ENCODE results near the gene MAG. TPM values are rescaled to one million over a fixed set of nuclear protein-coding genes. Genes with fewer than 3 reads are reported as not detected.
"Not testable (repeated sequence)": the region's sequence is repeated elsewhere in the genome, so short reads cannot be mapped to it uniquely, and the experiment has no call there.

MAG gene
- total RNA-seq, 1 experiment from 2014 or later = 0.10 TPM

DNA sequence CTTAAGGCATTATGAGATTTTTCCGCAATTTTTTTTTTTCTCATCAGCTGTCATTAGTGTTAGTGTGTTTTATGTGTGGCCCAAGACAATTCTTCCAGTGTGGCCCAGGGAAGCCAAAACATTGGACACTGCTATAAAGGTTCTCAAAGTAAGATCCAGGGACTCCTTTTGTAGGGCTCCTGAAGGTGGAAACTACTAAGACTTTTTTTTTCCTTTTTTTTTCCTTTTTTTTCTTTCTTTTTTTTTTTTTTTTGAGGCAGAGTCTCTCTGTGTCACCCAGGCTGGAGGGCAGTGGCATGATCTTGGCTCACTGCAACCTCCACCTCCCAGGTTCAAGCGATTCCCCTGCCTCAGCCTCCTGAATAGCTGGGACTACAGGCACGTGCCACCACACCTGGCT, 6.5 kb upstream of the MAG start:
- not testable (repeated sequence) for DNase-seq; H3K4me3 ChIP-seq (ENCODE audit: insufficient read depth, low read depth, low read length); H3K36me3 ChIP-seq (replicated peaks; ENCODE audit: control insufficient read depth, insufficient read depth, low read length); H3K27me3 ChIP-seq (ENCODE audit: control insufficient read depth, insufficient read depth, low read length)

DNA sequence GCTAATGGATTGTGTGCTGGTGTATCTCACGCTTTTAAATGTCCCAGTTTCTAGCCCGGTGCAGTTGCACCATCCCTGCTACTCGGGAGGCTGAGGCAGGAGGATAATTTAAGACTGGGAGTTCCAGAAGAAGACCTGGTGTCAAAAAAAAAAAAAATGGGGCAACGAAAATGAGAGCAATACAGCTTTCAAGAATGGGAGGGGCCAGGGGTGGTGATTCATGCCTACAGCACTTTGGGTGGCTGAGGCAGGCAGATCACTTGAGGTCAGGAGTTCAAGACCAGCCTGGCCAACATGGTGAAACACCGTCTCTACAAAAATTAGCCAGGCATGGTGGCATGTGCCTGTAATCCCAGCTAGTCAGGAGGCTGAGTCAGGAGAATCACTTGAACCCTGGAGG, 5.9 kb upstream of the MAG start:
- H3K27me3 ChIP-seq (ENCODE audit: control insufficient read depth, insufficient read depth, low read length); H3K36me3 ChIP-seq (replicated peaks; ENCODE audit: control insufficient read depth, insufficient read depth, low read length); DNase-seq; H3K4me3 ChIP-seq (ENCODE audit: insufficient read depth, low read depth, low read length): not testable (repeated sequence)

DNA sequence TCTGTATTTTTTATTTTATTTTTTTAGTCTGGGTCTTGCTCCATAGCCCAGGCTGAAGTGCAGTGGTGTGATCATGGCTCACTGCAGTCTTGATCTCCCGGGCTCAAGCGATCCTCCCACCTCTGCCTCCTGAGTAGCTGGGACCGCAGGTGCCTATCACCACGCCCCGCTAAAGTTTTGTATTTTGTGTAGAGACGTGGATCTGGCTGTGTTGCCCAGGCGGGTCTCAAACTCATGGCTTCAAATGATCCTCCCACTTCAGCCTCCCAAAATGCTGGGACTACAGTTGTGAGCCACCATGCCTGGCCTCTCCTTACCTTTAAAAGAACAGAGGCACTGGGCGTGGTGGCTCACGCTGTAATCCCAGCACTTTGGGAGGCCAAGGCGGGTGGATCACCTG, 4.2 kb upstream of the MAG start:
- Histone ChIP-seq H3K4me3 (ENCODE audit: insufficient read depth, low read depth, low read length) (no peak overlapping the region), H3K36me3 (replicated peaks; ENCODE audit: control insufficient read depth, insufficient read depth, low read length) (no peaks in the 10 kb centered on the region), H3K27me3 (ENCODE audit: control insufficient read depth, insufficient read depth, low read length) (no peaks in the 10 kb centered on the region)
- no peak for DNase-seq

DNA sequence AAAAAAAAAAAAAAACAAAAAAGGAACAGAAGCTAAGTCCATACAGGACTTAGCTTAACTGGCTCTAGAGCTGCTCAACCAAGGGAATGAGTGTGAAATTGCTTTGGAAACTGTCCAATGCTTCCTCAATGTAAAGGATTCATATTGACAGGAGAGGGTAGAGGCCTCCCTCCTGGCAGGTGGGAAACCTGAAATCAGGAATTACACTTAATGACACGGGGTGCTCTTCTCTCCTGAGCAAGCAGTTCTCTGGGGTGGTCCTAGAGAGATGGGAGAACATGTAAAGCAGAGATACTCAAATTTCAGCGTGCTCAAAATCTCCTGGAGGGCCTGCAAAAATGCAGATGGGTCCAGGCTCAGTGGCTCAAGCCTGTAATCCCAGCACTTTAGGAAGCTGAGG, 3.6 kb upstream of the MAG start:
- no peak overlapping the region for H3K4me3 ChIP-seq (ENCODE audit: insufficient read depth, low read depth, low read length)
- no peaks in the 10 kb centered on the region for H3K27me3 ChIP-seq (ENCODE audit: control insufficient read depth, insufficient read depth, low read length)
- no peaks in the 10 kb centered on the region for H3K36me3 ChIP-seq (replicated peaks; ENCODE audit: control insufficient read depth, insufficient read depth, low read length)
- no peak for DNase-seq

DNA sequence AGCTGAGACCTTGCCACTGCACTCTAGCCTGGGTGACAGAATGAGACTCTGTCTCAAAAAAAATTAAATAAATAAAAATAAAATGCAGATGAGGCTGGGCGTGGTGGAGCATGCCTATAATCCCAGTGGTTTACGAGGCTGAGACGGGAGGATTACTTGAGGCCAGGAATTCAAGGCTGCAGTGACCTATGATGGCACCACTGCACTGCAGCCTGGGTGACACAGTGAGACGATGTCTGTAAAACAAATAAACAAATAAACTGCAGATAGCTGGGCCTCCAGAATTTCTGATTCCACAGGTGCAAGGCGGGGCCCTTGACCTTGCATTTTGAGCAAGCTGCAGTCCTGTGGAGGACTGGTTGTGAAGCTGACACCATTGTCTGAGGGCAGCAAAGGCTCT, 3.1 kb upstream of the MAG start:
- DNase-seq = no peak
- Histone ChIP-seq H3K36me3 (replicated peaks; ENCODE audit: control insufficient read depth, insufficient read depth, low read length) (no peaks in the 10 kb centered on the region), H3K27me3 (ENCODE audit: control insufficient read depth, insufficient read depth, low read length) (no peaks in the 10 kb centered on the region), H3K4me3 (ENCODE audit: insufficient read depth, low read depth, low read length) (no peak overlapping the region)

DNA sequence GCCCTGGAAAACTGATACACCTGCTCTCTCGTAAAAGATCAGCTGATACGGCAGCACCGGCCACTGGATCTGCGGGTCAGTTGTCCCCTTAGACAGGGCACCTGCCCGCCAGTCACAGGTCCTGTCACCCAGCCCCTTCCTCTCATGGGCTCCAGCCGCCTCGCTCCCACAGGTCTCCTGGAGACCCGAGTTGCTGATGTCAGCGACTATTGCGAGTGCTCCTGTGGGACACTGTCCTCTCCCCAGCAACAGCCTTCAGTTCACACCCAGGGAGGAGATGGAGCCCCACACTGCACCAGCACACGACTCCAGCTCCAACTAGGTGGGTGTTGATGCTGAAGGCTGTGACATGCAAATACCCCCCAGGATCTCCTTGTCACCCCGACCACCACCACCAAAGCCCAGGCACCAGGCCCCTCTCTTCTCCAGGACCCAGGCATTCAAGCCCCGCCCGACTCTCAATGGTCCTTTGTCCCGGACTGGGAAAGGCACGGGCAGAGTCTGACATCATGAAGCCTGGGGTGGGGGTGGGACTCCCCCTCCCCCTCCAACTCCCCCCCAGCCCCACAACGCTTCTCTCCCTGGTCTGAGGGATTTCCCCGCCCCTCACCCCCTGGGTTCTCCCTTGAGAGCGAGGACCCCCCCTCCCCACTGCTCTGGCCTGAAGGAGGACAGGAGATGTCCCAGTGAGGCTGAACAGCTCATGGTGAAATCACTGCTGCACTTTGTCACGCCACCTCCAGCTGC, 1.4 kb upstream of the MAG start:
- Histone ChIP-seq H3K4me3 (ENCODE audit: insufficient read depth, low read depth, low read length) (no peak overlapping the region), H3K27me3 (ENCODE audit: control insufficient read depth, insufficient read depth, low read length) (no peaks in the 10 kb centered on the region), H3K36me3 (replicated peaks; ENCODE audit: control insufficient read depth, insufficient read depth, low read length) (no peaks in the 10 kb centered on the region)
- peak; percentile 62 for DNase-seq

DNA sequence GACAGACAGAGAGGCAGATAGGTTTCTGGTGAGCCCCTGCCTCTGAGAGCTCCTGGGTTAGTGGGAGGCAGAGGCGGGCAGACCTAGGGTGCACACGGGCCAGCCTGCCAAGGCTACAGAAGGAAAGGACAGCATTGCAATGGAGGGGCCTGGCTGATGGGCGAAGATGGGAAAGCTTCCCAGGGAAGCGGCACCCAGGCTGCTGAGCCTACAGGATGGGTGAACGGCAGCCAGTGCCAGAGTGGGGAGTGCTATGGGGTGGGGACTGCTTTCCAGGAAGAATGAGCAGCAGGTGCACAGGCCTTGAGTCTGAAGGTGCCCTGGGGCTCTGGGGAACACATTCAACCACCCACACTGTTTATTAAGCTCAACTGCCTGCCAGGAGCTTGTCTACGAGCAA, 702 bp upstream of the MAG start:
- DNase-seq = peak; percentile 48
- H3K36me3 ChIP-seq (replicated peaks; ENCODE audit: control insufficient read depth, insufficient read depth, low read length) = no peaks in the 10 kb centered on the region
- no peaks in the 10 kb centered on the region for H3K27me3 ChIP-seq (ENCODE audit: control insufficient read depth, insufficient read depth, low read length)
- H3K4me3 ChIP-seq (ENCODE audit: insufficient read depth, low read depth, low read length) = no peak overlapping the region

DNA sequence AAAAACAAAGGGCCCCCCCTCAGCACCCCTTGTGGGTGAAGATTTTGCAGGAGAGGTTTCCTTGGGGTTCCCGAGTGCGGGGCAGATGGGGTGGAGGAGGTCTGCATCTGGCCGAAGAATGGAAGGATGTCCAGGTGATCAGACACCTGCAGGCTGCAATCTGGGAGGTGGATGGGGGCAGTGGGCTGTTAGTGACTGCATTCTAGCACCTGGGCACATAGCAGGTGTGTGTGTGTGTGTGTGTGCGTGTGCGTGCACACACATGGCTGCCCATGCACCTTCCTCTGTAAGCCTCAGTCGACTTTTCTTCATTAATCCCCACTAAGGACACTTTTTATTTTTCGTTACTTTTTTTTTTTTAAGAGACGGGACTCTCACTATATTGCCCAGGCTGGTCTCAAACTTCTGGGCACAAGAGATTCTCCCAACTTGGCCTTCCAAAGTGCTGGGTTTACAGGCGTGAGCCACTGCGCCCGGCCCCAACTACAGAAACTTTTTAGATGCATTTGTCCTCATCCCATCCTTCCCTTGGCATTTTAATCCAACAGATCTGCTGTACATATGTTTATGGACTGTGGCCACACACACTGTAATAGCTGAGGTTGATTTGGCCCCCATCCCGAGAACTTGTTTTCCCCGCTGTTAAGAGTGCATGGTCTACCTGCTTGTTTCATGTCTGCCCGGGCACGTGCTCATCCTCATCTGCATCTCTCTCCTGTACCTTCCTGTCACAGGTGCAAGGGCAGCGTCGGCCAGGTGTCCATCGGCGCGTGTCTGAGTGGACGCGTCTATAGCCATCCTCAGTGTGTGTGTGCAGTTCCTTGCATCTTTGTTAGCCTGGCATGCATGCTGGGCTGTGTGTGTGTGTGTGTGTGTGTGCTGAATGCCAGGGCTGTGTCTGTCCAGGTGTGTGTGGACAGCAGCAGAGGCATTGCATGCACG, 731 bp downstream of the MAG start:
- Histone ChIP-seq H3K4me3 (ENCODE audit: insufficient read depth, low read depth, low read length) (no peak overlapping the region), H3K36me3 (replicated peaks; ENCODE audit: control insufficient read depth, insufficient read depth, low read length) (no peaks in the 10 kb centered on the region), H3K27me3 (ENCODE audit: control insufficient read depth, insufficient read depth, low read length) (no peaks in the 10 kb centered on the region)
- no peak for DNase-seq

DNA sequence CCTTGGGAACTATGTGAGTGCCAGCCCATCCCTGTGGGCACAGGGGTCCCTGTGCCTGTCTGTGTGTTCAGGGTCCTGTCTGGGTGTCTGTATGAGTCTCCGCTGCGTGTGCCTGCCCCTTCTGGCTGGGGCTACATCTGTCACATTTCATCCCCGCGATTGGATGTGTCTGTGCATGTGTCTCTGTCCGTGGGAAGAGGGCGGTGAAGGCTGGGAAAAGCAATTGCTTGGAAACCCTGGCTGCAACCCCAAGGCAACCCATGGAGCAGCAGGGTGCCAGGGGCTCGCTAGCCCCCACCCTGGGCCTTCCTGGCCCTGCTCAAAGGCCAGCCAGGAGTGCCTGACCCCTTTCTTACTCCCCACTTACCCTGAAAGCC, 1.4 kb downstream of the MAG start:
- H3K36me3 ChIP-seq (replicated peaks; ENCODE audit: control insufficient read depth, insufficient read depth, low read length) = no peaks in the 10 kb centered on the region
- no peak for DNase-seq
- H3K4me3 ChIP-seq (ENCODE audit: insufficient read depth, low read depth, low read length) = no peak overlapping the region
- no peaks in the 10 kb centered on the region for H3K27me3 ChIP-seq (ENCODE audit: control insufficient read depth, insufficient read depth, low read length)

DNA sequence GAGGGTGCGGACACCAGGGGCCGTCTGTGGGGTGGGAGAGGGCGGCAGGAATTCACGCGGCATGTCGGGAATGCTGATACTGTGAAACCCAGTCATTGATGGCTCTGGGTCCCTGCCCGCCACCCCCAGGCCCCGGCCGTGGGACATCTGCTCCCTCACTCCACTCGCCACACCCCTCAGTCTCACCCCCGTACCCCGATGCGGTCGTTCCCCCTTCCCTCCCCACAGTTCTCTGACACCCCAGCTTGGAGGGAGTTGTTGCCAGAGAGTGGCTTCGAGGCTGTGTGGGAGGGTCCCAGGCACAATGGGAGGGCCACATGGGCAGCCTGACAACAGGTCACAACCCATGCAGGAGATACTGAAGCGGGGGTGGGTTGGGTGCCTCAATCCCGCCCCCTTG, 1.8 kb downstream of the MAG start:
- peak; percentile 73 for DNase-seq
- no peaks in the 10 kb centered on the region for H3K36me3 ChIP-seq (replicated peaks; ENCODE audit: control insufficient read depth, insufficient read depth, low read length)
- no peaks in the 10 kb centered on the region for H3K27me3 ChIP-seq (ENCODE audit: control insufficient read depth, insufficient read depth, low read length)
- H3K4me3 ChIP-seq (ENCODE audit: insufficient read depth, low read depth, low read length) = no peak overlapping the region

DNA sequence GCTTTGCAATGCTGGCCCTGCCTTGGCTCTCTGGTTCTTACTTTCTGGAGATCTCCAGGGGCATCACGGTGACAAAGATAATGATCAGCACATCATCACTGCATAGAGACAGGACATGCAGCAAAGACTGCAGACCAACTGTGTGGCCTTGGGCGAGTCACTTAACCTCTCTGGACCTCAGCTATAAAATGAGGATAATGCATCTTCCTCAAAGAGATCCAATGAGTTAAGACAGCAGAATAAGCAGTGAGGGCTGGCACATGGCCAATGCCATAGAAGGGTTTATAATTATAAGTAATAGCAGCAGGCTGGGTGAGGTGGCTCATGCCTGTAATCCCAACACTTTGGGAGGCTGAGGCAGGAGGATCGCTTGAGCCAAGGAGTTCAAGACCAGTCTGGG, 2.4 kb downstream of the MAG start:
- no peak for DNase-seq
- H3K4me3 ChIP-seq (ENCODE audit: insufficient read depth, low read depth, low read length) = no peak overlapping the region
- peaks cover 1% of the 10 kb centered on the region; the same call in 1 of the 2 replicates for H3K27me3 ChIP-seq (ENCODE audit: control insufficient read depth, insufficient read depth, low read length)
- no peaks in the 10 kb centered on the region for H3K36me3 ChIP-seq (replicated peaks; ENCODE audit: control insufficient read depth, insufficient read depth, low read length)

DNA sequence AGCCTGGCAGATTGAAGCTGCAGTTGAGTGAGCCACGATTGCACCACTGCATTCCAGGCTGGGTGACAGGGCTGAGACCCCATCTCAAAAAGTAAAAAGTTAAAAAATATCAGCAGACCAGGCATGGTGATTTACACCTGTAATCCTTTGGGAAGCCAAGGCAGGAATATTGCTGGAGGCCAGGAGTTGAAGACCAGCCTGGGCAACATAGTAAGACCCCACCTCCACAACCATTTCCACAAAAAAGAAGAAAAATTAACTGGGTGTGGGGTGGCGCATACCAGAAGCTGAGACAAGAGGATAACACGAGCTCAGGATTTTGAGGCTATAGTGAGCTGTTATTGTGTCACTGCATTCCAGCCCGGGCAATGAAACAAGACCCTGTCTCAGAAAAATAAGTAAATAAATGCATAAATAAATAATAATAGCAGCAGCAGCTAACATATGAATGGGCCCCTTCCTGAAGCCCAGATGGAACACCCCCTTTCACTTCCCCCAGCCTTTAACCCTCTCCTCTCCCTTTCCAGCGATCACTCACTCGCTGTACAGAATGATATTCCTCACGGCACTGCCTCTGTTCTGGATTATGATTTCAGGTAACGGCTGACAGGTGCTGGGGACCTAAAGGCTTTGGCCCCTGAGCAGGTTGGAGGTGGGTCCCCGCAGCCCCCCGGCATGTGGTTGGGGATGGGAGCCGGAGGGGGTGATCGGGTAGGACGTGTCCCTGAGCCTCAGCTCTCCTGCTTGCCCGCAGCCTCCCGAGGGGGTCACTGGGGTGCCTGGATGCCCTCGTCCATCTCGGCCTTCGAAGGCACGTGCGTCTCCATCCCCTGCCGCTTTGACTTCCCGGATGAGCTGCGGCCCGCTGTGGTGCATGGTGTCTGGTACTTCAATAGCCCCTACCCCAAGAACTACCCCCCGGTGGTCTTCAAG, 3.2 kb downstream of the MAG start:
- H3K36me3 ChIP-seq (replicated peaks; ENCODE audit: control insufficient read depth, insufficient read depth, low read length) = no peaks in the 10 kb centered on the region
- peaks cover 1% of the 10 kb centered on the region; the same call in 1 of the 2 replicates for H3K27me3 ChIP-seq (ENCODE audit: control insufficient read depth, insufficient read depth, low read length)
- DNase-seq = no peak
- no peak overlapping the region for H3K4me3 ChIP-seq (ENCODE audit: insufficient read depth, low read depth, low read length)

DNA sequence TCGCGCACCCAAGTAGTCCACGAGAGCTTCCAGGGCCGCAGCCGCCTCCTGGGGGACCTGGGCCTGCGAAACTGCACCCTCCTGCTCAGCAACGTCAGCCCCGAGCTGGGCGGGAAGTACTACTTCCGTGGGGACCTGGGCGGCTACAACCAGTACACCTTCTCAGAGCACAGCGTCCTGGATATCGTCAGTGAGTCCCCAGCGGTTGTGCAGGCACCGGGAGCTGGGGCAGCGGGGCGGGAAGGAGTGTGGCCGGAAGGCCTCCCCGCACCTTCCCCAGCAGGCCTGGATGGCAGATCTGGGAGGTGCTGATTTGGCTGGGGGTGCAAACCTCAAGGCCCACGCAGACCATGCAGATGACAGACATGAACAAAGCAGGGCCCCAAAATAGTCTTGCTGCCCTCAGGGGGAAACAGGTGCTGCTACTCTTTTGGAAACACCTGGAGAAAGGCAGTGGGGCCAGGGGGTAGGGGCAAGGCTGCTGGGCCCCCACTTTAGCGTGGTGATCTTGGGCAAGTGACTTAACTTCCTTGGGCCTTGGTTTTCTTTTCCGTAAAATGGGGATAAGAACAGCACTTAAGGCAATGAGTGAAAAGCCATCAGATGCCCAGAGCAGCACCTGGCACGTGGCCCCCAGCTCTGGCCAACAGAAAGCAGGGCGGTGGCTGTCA, 4.0 kb downstream of the MAG start:
- no peak overlapping the region for H3K4me3 ChIP-seq (ENCODE audit: insufficient read depth, low read depth, low read length)
- DNase-seq = peak; percentile 82
- H3K36me3 ChIP-seq (replicated peaks; ENCODE audit: control insufficient read depth, insufficient read depth, low read length) = no peaks in the 10 kb centered on the region
- H3K27me3 ChIP-seq (ENCODE audit: control insufficient read depth, insufficient read depth, low read length) = peaks cover 1% of the 10 kb centered on the region; the same call in 1 of the 2 replicates
